ENCODE measurements around the gene FBXL19.

FBXL19 gene

DNA sequence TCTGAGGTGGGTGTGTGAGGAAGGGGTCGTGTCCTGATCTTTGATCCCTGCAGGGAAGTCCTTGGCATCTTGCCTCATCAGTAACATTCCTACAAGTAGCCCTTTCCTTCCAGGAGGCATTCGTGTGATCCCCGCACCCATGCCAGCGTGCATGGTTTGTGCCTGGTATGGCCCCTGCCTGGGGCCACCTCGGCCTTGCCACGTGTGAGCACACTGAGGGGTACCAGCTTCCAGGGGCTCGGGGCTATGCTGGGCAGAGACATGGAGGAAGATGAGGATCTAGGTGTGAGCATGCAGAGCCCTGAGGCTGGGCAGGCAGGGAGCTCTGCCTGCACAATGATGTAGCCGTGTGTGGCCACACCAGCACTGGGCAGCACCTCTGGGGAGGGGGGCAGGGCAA is 67.7 kb downstream of the FBXL19 start:
- no peak for DNase-seq

DNA sequence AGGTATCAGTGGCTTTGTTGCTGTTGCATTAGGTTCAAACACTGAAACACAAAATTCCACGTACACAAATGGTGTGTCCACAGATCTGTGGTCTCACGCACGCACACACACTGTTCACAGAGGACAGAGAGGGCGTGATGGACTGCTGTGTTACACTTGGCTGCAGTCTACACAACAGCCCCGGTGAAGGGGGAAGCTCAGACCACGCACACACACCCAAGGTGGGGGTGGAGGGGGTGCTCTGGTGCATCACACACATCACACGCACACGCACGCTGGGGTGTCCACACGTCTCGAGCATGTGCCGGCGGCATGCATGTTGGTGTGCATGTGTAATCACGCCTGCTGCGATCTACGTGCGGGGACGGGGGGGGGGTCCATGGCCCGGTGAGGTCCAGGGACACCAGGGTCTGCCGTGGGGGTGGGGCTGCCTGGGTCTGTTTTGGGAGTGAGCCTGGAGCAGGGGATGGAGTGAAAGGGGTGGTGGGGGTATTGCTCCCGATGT is 69.0 kb downstream of the FBXL19 start:
- no peak for DNase-seq

DNA sequence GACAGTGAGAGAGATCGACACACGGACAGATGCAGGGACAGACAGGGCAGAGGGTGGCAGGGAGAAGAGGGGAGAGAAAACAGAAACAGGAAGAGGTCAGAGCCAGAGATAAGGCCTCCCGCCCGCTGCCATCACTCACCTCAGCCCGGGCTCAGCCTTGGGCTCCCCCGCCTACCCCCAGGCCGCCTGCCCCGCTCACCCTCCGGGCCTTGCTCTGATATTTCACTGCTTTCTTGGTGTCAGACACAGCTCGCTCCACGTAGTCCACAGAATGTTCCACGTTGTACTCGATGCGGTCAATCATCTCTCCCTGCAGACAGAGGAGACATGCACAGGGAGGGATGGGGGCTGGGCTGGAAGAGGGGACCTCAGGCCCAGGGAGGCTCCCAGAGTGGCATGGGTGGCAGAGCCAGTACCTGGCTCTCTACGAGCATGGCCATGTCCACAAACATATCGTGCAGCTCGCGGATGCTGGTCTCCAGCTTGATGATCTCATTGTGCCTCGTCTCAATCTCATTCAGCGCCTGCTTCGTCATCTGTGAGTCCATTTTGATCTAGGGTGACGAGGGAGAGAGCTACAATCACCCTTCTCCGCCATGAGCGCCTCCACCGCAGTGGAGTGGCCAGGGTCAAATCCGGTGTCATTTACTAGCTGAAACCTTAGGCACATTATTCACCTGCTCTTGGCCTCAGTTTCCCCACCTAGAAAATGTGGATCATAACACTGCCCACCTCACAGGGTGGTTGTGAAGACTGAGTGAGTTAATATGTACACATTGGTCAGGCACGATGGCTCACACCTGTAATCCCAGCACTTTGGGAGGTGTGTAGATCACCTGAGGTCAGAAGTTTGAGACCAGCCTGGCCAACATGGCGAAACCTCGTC is 69.8 kb downstream of the FBXL19 start:
- peak; percentile 58 for DNase-seq

DNA sequence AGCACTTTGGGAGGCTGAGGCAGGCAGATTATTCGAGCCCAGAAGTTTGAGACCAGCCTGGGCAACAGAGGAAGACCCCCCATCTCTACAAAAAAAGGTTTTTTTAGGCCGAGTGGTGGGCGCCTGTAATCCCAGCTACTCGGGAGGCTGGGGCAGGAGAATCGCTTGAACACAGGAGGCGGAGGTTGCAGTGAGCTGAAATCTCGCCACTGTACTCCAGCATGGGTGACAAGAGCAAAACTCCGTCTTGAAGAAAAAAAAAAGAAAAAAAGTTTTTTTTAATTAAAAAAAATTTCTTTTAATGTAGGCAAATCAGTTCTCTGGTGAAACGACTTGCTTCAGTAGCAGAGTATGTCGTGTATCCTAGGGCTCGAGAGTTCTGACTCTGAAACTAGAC is 72.6 kb downstream of the FBXL19 start:
- no peak for DNase-seq

DNA sequence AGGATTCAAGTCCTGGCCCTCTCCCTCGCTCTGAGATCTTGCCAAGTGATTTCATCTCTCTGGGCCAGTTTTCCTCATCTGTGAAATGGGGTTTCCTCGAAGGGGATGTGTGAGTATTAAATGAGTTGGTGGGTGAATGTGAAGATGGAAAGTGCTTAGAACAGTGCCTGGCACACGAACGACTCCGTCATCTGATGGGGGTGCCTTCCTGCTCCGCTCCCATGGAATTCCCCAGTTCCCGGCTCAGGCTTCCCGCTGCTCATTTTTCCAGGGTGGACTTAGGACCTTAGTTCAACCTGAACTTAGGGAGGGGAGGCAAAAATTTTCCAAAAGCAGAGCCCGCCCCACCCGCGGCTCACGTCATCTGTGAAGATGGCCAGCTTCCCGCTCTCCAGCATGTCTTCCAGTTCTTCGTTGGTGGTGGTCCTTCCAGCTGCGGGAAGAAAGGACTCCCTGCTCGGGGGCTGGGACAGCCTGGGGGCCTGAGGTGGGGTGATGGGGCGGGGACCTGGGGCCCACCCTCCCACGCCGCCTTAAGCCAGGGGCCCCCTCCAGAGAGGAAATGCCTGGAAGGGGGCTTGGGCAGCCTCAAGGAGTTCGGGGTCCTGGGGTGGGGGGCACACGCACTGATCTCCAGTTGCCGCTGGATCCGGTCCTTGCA is 73.1 kb downstream of the FBXL19 start:
- no peak for DNase-seq

DNA sequence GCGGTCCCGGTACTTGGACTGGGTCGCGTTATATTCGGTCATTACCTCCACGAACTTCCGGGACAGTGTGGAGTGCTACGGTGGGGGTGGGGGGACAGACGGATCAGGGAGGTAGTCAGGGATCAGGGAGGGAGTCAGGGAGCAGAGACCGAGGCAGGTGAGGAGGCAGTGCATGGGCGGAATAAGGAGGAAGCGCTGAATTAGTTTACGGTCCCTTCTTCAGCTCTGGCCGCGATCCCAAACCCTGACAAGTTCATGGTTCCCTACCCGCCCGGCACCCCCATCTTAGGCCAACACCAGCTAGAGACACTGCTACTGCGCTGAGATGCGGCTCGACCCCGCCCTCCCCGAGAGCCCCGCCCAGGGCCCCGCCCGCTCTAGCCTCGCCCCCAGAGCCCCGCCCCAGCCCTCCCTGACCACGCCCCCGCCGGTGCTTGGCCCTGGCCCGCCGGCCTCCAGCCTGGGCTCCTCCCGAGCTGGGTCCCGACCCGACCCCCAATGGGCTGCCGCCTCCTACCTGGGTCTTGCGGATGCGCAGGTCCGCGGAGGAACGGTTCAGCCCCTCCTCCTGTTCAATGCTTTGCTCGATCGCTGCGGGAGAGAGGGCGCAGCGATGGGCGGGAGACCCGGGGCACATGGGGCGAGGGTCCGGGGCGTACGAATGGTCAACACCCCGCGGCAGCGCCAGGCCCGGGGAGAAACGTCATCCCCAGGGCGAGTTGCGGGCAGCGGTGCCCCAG is 73.8 kb downstream of the FBXL19 start:
- peak; percentile 78 for DNase-seq

DNA sequence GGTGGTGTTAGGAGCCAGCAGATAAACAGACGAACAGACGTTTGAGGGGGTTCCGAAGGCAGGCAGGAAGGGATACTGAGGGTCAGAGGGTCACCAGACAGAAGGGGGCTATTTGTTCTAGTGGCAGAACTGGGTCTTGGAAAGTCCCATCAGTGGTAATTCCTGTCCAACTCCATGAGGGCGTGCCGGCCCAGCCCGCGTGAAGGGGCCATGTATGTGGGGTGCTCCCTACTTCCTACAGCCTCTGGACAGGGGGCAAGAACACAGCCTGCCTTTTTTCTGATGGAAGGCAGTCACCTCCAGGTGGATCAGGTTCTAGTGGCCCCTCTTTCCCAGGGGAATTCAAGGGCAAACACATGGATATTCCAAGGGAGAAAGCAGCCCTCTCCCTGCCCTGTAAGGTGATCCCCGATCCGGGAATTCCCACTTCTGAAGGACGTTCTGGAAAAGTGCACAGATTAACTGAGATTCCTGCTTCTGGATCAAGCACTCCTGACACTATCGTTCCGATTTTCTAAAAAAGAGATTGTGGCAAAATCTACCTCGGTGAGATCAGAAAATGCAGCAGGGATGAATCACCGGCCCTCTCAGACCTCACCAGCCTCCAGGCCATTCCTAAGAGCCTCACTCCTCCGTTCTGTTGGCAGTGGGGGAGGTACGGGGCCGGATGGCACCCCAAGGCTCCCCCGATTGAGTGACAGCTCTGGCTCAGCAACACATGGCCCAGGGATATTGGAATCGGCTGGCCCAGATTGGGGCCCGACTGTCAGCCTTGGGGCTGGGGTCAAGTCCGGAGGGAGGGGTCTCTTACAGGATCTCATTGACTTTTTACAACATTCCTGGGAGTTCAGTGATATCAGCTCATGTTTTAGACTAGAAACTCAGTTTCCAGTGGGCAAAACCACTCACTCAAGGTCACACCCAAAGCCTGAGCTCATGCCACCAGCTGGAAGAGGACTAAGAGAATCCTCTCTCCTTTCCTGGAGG is 74.6 kb downstream of the FBXL19 start:
- no peak for DNase-seq

Measured in hematopoietic multipotent progenitor cell treated with erythropoietin and hydrocortisone succinate and interleukin-3 and kit ligand, for 8 days (in vitro differentiated cells).